ENCODE data around the gene PCNX4. TPM values are rescaled to one million over a fixed set of nuclear protein-coding genes. Genes with fewer than 3 reads are reported as not detected.

PCNX4 gene
- total RNA-seq, 1 donor: 101 TPM

DNA sequence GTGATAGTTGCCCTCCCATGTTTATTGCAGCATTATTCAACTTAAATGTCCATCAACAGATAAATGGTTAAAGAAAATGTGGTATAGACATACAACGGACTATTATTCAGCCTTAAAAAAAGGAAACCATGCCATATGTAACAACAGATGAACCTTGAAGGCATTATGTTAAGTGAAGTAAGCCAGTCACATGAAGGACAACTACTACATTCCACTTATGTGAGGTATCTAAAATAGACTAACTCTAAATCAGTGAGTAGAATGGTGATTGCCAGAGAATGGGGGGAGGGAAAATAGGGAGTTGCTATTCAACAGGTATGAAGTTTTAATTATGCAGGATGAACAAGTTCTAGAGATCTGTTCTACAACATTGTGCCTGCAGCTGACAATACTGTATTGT, 10.1 kb downstream of the PCNX4 start:
- peaks cover 96% of the 10 kb centered on the region for H3K79me2 ChIP-seq (ENCODE audit: insufficient read depth, low read length)
- no peaks in the 10 kb centered on the region for H3K27me3 ChIP-seq (ENCODE audit: insufficient read depth, low read length)
- peak overlapping the region; percentile 42 for H3K4me2 ChIP-seq (ENCODE audit: insufficient read depth, low read length)
- no peak overlapping the region for H3K4me3 ChIP-seq (ENCODE audit: insufficient read depth, low read length)
- H3K27ac ChIP-seq (ENCODE audit: low read depth, low read length): peak overlapping the region; percentile 71
- H4K20me1 ChIP-seq (ENCODE audit: insufficient read depth, low read length): peaks cover 9% of the 10 kb centered on the region
- no peak overlapping the region for H2AFZ ChIP-seq (ENCODE audit: low read length)
- peaks cover 23% of the 10 kb centered on the region for H3K4me1 ChIP-seq (ENCODE audit: insufficient read depth, low read length)
- no peaks in the 10 kb centered on the region for H3K9me3 ChIP-seq (ENCODE audit: low read depth, low read length)
- no peak for DNase-seq (ENCODE audit: insufficient read length, low spot score, missing footprints)
- H3K36me3 ChIP-seq (ENCODE audit: insufficient read depth, low read length): peaks cover 7% of the 10 kb centered on the region
- TF ChIP-seq, protein P1, sequence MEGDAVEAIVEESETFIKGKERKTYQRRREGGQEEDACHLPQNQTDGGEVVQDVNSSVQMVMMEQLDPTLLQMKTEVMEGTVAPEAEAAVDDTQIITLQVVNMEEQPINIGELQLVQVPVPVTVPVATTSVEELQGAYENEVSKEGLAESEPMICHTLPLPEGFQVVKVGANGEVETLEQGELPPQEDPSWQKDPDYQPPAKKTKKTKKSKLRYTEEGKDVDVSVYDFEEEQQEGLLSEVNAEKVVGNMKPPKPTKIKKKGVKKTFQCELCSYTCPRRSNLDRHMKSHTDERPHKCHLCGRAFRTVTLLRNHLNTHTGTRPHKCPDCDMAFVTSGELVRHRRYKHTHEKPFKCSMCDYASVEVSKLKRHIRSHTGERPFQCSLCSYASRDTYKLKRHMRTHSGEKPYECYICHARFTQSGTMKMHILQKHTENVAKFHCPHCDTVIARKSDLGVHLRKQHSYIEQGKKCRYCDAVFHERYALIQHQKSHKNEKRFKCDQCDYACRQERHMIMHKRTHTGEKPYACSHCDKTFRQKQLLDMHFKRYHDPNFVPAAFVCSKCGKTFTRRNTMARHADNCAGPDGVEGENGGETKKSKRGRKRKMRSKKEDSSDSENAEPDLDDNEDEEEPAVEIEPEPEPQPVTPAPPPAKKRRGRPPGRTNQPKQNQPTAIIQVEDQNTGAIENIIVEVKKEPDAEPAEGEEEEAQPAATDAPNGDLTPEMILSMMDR (IDR thresholded peaks at IDR 0.05; ENCODE audit: extremely low read depth, low read depth, low read length): no peak

GRCh38 chr14:60102389-60102788, 10.7 kb downstream of the PCNX4 start:
- Histone ChIP-seq H2AFZ (ENCODE audit: low read length) (no peak overlapping the region), H3K79me2 (ENCODE audit: insufficient read depth, low read length) (peaks cover 95% of the 10 kb centered on the region), H3K9me3 (ENCODE audit: low read depth, low read length) (no peaks in the 10 kb centered on the region), H3K4me2 (ENCODE audit: insufficient read depth, low read length) (peak overlapping the region; percentile 42), H3K4me3 (ENCODE audit: insufficient read depth, low read length) (no peak overlapping the region), H3K4me1 (ENCODE audit: insufficient read depth, low read length) (peaks cover 23% of the 10 kb centered on the region), H3K27ac (ENCODE audit: low read depth, low read length) (peak overlapping the region; percentile 71), H3K36me3 (ENCODE audit: insufficient read depth, low read length) (peaks cover 4% of the 10 kb centered on the region), H4K20me1 (ENCODE audit: insufficient read depth, low read length) (peaks cover 9% of the 10 kb centered on the region), H3K27me3 (ENCODE audit: insufficient read depth, low read length) (no peaks in the 10 kb centered on the region)
- TF ChIP-seq, protein P1 (IDR thresholded peaks at IDR 0.05; ENCODE audit: extremely low read depth, low read depth, low read length): no peak
- peak; percentile 36 for DNase-seq (ENCODE audit: insufficient read length, low spot score, missing footprints)

DNA sequence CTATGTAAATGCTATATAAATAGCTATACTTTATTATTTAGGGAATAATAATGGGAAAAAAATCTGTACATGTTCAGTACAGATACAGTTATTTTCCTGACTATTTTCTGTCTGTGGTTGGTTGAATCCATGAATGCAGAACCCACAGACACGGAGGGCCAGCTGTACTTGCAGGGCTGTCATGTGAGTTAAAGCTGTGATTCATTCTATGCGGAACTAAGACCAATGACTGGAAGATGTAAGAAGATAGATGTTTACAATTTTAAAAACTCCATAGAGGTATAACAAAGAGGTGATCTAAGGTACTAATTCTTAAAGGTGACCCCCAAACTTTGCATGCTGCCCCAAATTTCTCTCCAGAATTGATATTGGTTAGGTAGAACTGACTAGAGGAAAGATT, 14.6 kb downstream of the PCNX4 start:
- H3K27ac ChIP-seq (ENCODE audit: low read depth, low read length): peak overlapping the region; percentile 67
- TF ChIP-seq, protein P1 (IDR thresholded peaks at IDR 0.05; ENCODE audit: extremely low read depth, low read depth, low read length): no peak
- no peaks in the 10 kb centered on the region for H3K9me3 ChIP-seq (ENCODE audit: low read depth, low read length)
- peak; percentile 85 for DNase-seq (ENCODE audit: insufficient read length, low spot score, missing footprints)
- peaks cover 18% of the 10 kb centered on the region for H3K36me3 ChIP-seq (ENCODE audit: insufficient read depth, low read length)
- H3K4me1 ChIP-seq (ENCODE audit: insufficient read depth, low read length): peaks cover 23% of the 10 kb centered on the region
- H2AFZ ChIP-seq (ENCODE audit: low read length): no peak overlapping the region
- H3K79me2 ChIP-seq (ENCODE audit: insufficient read depth, low read length): peaks cover 94% of the 10 kb centered on the region
- no peaks in the 10 kb centered on the region for H3K27me3 ChIP-seq (ENCODE audit: insufficient read depth, low read length)
- H3K4me2 ChIP-seq (ENCODE audit: insufficient read depth, low read length): peak overlapping the region; percentile 17
- H3K4me3 ChIP-seq (ENCODE audit: insufficient read depth, low read length): no peak overlapping the region
- H4K20me1 ChIP-seq (ENCODE audit: insufficient read depth, low read length): peaks cover 6% of the 10 kb centered on the region

DNA sequence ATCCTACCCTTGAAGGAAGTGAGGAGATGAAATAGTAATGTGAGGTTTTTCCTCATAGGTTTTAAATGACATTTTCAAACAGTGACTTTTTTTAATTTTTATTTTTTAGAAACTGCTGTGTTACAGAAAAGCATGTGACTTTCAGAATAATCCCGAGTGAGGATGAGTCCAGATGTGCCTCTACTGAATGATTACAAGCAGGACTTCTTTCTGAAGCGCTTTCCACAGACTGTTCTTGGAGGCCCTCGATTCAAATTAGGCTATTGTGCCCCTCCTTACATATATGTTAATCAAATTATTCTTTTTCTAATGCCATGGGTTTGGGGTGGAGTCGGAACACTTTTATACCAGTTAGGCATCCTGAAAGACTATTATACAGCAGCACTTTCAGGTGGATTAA, 15.8 kb downstream of the PCNX4 start:
- Histone ChIP-seq H3K4me2 (ENCODE audit: insufficient read depth, low read length) (no peak overlapping the region), H3K79me2 (ENCODE audit: insufficient read depth, low read length) (peaks cover 94% of the 10 kb centered on the region), H3K36me3 (ENCODE audit: insufficient read depth, low read length) (peaks cover 18% of the 10 kb centered on the region), H4K20me1 (ENCODE audit: insufficient read depth, low read length) (peaks cover 6% of the 10 kb centered on the region), H2AFZ (ENCODE audit: low read length) (no peak overlapping the region), H3K27ac (ENCODE audit: low read depth, low read length) (no peak overlapping the region), H3K27me3 (ENCODE audit: insufficient read depth, low read length) (no peaks in the 10 kb centered on the region), H3K4me1 (ENCODE audit: insufficient read depth, low read length) (peaks cover 18% of the 10 kb centered on the region), H3K4me3 (ENCODE audit: insufficient read depth, low read length) (no peak overlapping the region), H3K9me3 (ENCODE audit: low read depth, low read length) (no peaks in the 10 kb centered on the region)
- TF ChIP-seq, protein P1 (IDR thresholded peaks at IDR 0.05; ENCODE audit: extremely low read depth, low read depth, low read length): no peak
- DNase-seq (ENCODE audit: insufficient read length, low spot score, missing footprints): no peak

Data from osteoblast (primary cell).